Astrocyte (in vitro differentiated cells and primary cell): ENCODE data around the gene ATF2.

Experiments
- CTCF ChIP-seq: IDR thresholded peaks from 2 replicates; pipeline ENCODE4 v1.5.1; 2011; ENCODE audit warnings: low read depth, mild to moderate bottlenecking, inconsistent platforms, low read length, moderate library complexity; ENCODE audit not compliant: insufficient read depth
- EZH2 ChIP-seq: IDR thresholded peaks from 2 replicates; pipeline ENCODE4 v1.6.1; 2012; ENCODE audit warnings: mild to moderate bottlenecking, low read length, inconsistent platforms; ENCODE audit not compliant: insufficient read depth

- TF ChIP-seq CTCF, result no peak
- no peak for TF ChIP-seq EZH2
Observed at GRCh38 chr2:175131252-175131651, 36.8 kb downstream of the ATF2 start.
